GM18499 (cell line): Measurements from ENCODE around the gene TNNC2.
"Not testable (repeated sequence)": the region's sequence is repeated elsewhere in the genome, so short reads cannot be mapped to it uniquely, and the experiment has no call there.

Experiments
- ATAC-seq: cut with Tn5 transposase; IDR thresholded peaks from one replicate; pipeline ENCODE4 v1.9.1; 2021; ENCODE audit warnings: moderate number of reproducible peaks; ENCODE audit not compliant: insufficient read depth, unreplicated experiment

The TNNC2 gene

GRCh38 chr20:45823949-45824835 lies 2.9 kb downstream of the TNNC2 start:
- ATAC-seq, result no peak

DNA sequence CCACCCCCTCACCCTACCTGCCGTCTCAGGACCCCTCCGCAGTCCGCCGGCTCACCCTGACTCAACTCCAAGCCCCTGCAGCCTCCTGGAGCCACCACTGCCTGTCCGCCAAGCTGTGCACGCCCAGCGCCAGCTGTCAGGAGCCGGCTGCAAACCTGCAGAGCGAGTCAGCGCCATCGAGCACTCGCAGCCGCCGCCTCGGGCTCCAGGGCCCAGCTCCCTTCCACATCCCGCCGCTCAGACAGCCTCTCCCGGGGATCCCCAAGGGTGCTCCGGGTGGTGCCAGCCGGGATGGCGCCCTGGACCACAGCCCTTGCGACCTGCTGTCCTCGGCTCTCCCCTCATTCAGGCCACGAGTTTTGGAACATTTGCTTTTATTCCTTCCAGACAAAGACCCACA lies 4.3 kb downstream of the TNNC2 start:
- ATAC-seq, result no peak

- no peak for ATAC-seq
These were observed 5.2 kb downstream of the TNNC2 start for GRCh38 chr20:45821947-45822346.

- ATAC-seq, result no peak
These were observed 7.6 kb downstream of the TNNC2 start for GRCh38 chr20:45819466-45819865.

- ATAC-seq, result no peak
These were observed 8.9 kb downstream of the TNNC2 start for GRCh38 chr20:45818239-45818638.

GRCh38 chr20:45817376-45818194 lies 9.5 kb downstream of the TNNC2 start:
- ATAC-seq, result no peak

GRCh38 chr20:45816951-45817350 lies 10.2 kb downstream of the TNNC2 start:
- no peak for ATAC-seq

DNA sequence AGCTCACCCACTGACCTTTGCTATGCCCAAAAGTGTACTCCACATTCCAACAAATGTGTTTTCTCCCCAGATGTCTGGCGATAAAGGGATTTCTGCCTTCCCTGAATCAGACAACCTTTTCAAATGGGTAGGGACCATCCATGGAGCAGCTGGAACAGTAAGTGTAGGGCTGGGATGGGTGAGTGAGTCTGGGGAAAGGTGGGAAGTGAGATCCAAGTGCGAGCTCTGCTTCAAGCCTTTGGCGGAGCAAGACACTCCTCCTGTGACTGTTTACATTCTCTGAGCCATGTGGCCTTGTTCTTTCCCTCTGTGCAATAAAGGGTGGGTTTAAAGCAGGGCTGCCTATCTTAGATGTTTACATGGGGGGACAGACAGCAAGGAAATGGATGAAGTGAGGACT lies 12.8 kb downstream of the TNNC2 start:
- ATAC-seq, result no peak

- no peak for ATAC-seq
These were observed 13.6 kb downstream of the TNNC2 start for GRCh38 chr20:45813489-45813888.

DNA sequence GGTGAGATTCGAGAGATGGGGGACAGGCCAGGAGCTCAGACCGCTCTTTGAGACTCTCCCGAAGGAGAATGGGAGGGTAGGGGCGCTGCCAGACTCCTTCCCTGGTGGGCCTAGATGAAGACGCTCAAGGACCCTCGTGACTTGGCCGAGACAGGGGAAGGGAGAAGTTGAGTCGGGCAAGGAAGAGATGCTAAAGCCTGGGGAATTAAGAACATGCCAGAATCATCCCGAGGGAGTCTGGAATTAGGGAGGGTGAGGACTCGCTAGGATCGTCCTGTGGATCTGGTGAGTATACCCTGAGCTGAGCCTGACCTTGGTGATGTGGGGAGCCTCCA lies 14.1 kb downstream of the TNNC2 start:
- ATAC-seq, result no peak

- peak; percentile 96 for ATAC-seq
These were observed 14.7 kb downstream of the TNNC2 start, which contains the start of gene UBE2C for GRCh38 chr20:45812157-45813005. Gene UBE2C, plus strand, starts transcription at chr20:45812644. Its CDS starts 52 bp downstream, at chr20:45812696.

DNA sequence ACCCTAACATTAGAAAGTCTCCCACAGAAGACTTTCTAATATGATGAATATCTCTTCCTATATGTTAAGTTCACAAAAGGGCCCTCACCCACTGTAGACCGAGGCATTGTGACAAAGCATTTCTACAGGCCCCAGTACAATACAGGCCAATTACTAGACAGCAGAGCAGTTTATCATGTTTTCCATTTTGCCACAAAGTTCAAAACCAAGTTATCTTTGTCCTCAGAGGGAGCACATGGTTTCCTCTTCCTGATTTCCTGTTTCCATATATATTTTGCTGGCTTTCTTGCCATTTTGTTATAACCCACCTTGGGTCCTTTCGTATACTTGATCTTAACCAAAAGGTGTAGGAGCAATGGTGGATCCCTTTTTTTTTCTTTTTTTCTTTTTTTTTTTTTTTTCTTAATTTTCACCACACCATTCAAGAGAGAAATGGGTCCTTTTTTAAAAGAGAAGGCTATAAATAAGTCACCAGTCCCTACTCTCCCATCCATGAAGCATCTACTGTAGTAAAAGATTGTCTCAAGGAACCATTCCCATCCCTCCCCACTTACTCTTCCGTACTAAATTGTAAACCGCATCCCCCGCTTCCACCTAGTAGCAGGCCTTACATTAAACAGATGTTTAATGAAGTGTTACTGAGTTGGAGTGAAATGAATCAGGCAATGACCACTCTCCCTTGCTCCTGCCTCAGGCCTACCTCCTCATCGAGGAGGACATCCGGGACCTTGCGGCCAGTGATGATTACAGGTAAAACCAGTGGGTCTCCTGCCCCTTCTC lies 16.7 kb downstream of the TNNC2 start:
- ATAC-seq, result no peak

DNA sequence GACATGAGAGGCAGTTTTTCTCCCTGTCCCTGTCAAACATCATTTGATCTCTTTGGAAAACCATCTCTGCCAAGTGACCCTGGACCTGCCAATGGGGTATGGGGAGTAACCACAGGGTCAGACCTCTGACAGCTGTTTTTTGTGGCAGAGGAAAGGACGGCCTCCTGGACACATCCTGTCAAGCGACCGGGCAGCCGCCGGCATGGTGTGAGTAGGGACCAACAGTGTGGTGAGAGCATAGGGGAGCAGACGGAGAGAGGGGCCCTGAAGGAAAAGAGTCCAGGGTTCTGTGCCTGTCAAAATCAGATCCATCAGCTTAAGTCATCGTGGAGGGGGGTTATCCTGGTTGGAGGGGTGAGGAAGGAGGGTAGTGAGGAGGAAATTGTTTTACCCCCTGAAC lies 25.3 kb downstream of the TNNC2 start:
- ATAC-seq, result no peak

DNA sequence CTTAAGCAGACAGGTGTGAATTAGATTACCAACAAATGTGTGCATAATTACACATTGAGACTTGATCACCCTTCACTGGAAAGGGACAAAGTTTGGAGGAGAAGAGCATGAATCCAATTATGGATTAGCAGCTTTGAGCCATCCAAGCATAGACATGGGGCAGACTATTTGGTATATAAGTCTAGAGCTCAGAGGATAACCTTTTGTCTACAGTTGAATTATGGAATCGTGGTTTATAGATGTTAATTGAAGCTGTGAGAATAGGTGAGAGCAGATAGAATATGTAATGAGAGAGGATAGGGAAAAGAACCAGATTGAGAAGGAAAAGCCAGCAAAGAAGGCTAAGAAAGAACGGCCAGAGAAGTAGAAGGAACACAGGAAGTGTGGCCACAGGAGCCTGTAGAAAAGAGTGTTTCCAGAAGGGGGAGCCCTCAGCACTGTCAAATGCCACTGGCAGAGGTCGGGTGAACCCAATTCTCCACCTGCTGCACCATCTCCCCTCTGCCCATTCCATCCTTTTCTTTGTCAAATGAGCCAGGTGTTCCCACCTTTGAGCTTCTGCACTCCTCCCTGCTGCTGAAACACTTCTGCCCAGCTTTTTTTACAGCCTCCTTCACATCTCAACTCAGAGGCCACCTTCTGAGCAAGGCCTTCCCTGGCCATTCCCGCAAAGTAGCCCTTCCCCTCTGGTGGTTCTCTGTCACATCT lies 28.0 kb downstream of the TNNC2 start:
- no peak for ATAC-seq

DNA sequence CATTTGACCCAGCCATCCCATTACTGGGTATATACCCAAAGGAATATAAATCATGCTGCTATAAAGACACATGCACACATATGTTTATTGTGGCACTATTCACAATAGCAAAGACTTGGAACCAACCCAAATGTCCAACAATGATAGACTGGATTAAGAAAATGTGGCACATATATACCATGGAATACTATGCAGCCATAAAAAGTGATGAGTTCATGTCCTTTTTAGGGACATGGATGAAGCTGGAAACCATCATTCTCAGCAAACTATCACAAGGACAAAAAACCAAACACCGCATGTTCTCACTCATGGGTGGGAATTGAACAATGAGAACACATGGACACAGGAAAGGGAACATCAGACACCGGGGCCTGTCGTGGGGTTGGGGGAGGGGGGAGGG lies 29.2 kb downstream of the TNNC2 start:
- ATAC-seq, result not testable (repeated sequence)

DNA sequence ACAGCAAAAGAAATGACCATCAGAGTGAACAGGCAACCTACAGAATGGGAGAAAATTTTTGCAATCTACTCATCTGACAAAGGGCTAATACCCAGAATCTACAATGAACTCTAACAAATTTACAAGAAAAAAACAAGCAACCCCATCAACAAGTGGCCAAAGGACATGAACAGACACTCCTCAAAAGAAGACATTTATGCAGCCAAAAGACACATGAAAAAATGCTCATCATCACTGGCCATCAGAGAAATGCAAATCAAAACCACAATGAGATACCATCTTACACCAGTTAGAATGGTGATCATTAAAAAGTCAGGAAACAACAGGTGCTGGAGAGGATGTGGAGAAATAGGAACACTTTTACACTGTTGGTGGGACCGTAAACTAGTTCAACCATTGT lies 29.6 kb downstream of the TNNC2 start:
- ATAC-seq, result not testable (repeated sequence)

GRCh38 chr20:45796337-45797065 lies 30.6 kb downstream of the TNNC2 start:
- ATAC-seq, result no peak

DNA sequence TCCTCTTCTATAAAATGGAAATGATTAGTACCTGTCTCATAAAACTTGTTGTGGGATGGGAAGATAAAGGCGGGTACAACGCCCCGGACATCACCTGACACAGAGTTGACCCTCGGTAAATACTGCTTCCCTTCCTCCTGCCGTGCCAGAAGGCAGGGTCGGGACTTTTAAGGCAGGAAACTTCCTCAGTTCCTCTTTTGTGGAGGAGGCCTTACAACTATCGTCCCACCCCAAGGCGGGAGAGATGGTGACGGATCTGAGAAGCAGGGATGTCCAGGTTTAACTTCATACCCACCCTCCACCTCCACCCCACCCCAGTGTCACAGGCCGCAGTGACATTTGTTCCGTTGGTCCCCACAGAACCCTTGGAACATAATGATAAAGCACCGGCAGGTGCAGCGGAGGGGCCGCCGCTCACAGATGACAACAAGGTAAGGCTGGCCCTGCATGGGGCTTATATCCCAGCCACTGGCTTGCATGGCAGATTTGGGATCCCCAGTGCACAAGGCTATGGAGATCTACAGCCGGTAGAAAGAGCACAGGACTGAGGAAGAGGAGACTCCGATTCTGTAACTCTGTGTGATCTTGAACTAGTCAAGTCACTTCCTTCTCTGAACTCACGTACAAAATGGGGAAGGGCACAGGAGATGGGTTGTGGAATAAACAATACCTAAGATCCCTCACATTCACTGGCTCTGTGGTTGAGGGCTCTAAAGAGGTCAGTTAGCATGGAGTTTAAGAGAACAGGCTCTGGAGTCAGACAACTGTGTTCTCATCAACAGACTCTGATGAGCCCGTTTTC lies 34.6 kb downstream of the TNNC2 start:
- ATAC-seq, result peak; percentile 17
